ENCODE measurements around the gene DUSP1. TPM values are rescaled to one million over a fixed set of nuclear protein-coding genes. Genes with fewer than 3 reads are reported as not detected.

The DUSP1 gene
- total RNA-seq, 1 donor from 2014 or later, result 50.9 TPM

- Mint-ChIP-seq H3K27ac (no peak overlapping the region), H3K4me3 (no peak overlapping the region), H3K36me3 (no peaks in the 10 kb centered on the region), H3K9me3 (no peaks in the 10 kb centered on the region), H3K27me3 (no peaks in the 10 kb centered on the region), H3K4me1 (ENCODE audit: unreplicated experiment) (peaks cover 11% of the 10 kb centered on the region)
- no peak for TF ChIP-seq CTCF (conservative IDR thresholded peaks at IDR 0.05)
- DNase-seq (ENCODE audit: extremely low spot score, unreplicated experiment), result no peak
Measured at GRCh38 chr5:172741206-172741582, 29.8 kb downstream of the DUSP1 start.

- no peak overlapping the region for H3K27ac Mint-ChIP-seq
- no peaks in the 10 kb centered on the region for H3K27me3 Mint-ChIP-seq
- no peak for TF ChIP-seq CTCF (conservative IDR thresholded peaks at IDR 0.05)
- no peak overlapping the region for H3K4me3 Mint-ChIP-seq
- peaks cover 11% of the 10 kb centered on the region for H3K4me1 Mint-ChIP-seq (ENCODE audit: unreplicated experiment)
- H3K9me3 Mint-ChIP-seq, result no peaks in the 10 kb centered on the region
- no peaks in the 10 kb centered on the region for H3K36me3 Mint-ChIP-seq
- no peak for DNase-seq (ENCODE audit: extremely low spot score, unreplicated experiment)
Measured at GRCh38 chr5:172740428-172741205, 30.4 kb downstream of the DUSP1 start.

GRCh38 chr5:172739375-172739774, 31.6 kb downstream of the DUSP1 start:
- DNase-seq (ENCODE audit: extremely low spot score, unreplicated experiment), result no peak
- H3K4me3 Mint-ChIP-seq, result no peak overlapping the region
- peaks cover 11% of the 10 kb centered on the region for H3K4me1 Mint-ChIP-seq (ENCODE audit: unreplicated experiment)
- no peaks in the 10 kb centered on the region for H3K27me3 Mint-ChIP-seq
- H3K36me3 Mint-ChIP-seq, result no peaks in the 10 kb centered on the region
- no peaks in the 10 kb centered on the region for H3K9me3 Mint-ChIP-seq
- no peak overlapping the region for H3K27ac Mint-ChIP-seq
- no peak for TF ChIP-seq CTCF (conservative IDR thresholded peaks at IDR 0.05)

- no peak overlapping the region for H3K4me3 Mint-ChIP-seq
- TF ChIP-seq CTCF (conservative IDR thresholded peaks at IDR 0.05), result no peak
- DNase-seq (ENCODE audit: extremely low spot score, unreplicated experiment), result no peak
- H3K36me3 Mint-ChIP-seq, result no peaks in the 10 kb centered on the region
- no peak overlapping the region for H3K27ac Mint-ChIP-seq
- peaks cover 25% of the 10 kb centered on the region for H3K4me1 Mint-ChIP-seq (ENCODE audit: unreplicated experiment)
- no peaks in the 10 kb centered on the region for H3K9me3 Mint-ChIP-seq
- no peaks in the 10 kb centered on the region for H3K27me3 Mint-ChIP-seq
Measured at GRCh38 chr5:172736508-172737135, 34.4 kb downstream of the DUSP1 start.

GRCh38 chr5:172735141-172735831, 35.7 kb downstream of the DUSP1 start:
- H3K9me3 Mint-ChIP-seq, result no peaks in the 10 kb centered on the region
- no peak for TF ChIP-seq CTCF (conservative IDR thresholded peaks at IDR 0.05)
- H3K27ac Mint-ChIP-seq, result no peak overlapping the region
- H3K4me3 Mint-ChIP-seq, result no peak overlapping the region
- H3K4me1 Mint-ChIP-seq (ENCODE audit: unreplicated experiment), result peaks cover 25% of the 10 kb centered on the region
- DNase-seq (ENCODE audit: extremely low spot score, unreplicated experiment), result no peak
- H3K36me3 Mint-ChIP-seq, result no peaks in the 10 kb centered on the region
- H3K27me3 Mint-ChIP-seq, result peaks cover 2% of the 10 kb centered on the region

Data from type B pancreatic cell (in vitro differentiated cells).